GM12878 (cell line): Measurements from ENCODE around the gene RAET1E.
"Not testable (repeated sequence)": the region's sequence is repeated elsewhere in the genome, so short reads cannot be mapped to it uniquely, and the experiment has no call there.

Source experiments
- EGR1 ChIP-seq, 2 experiments: IDR thresholded peaks; 1 replicate in 1 of 2; 2 replicates in 1 of 2; pipeline ENCODE4 v1.6.1; 2011 to 2012; ENCODE audit warnings: low read depth in 2 of 2, low read length in 2 of 2, borderline replicate concordance in 1 of 2, mild to moderate bottlenecking in 1 of 2, moderate library complexity in 1 of 2
- EZH2 ChIP-seq: IDR thresholded peaks from 2 replicates; pipeline ENCODE4 v1.6.1; 2012; ENCODE audit warnings: low read depth, mild to moderate bottlenecking, control low read depth, inconsistent platforms, low read length, borderline replicate concordance; ENCODE audit not compliant: control insufficient read depth
- NR2C2 ChIP-seq: IDR thresholded peaks from 2 replicates; pipeline ENCODE4 v1.6.1; 2011; ENCODE audit warnings: borderline replicate concordance, low read depth; ENCODE audit not compliant: control insufficient read depth, insufficient read length
- PML ChIP-seq: IDR thresholded peaks from 2 replicates; pipeline ENCODE4 v1.6.1; 2012; ENCODE audit warnings: low read length, inconsistent platforms
- POLR2A ChIP-seq: IDR thresholded peaks from 2 replicates; pipeline ENCODE4 v1.6.1; 2011; ENCODE audit warnings: low read depth, mild to moderate bottlenecking, low read length
- POLR2AphosphoS5 ChIP-seq: IDR thresholded peaks from 2 replicates; pipeline ENCODE4 v1.6.1; 2011; ENCODE audit warnings: mild to moderate bottlenecking, low read length, inconsistent platforms
- RAD51 ChIP-seq: fragments of 450-650 bp; IDR thresholded peaks from 2 replicates; pipeline ENCODE4 v1.6.1; 2016; ENCODE audit warnings: moderate library complexity, mild to moderate bottlenecking, inconsistent platforms
- TCF3 ChIP-seq: IDR thresholded peaks from 2 replicates; pipeline ENCODE4 v1.6.1; 2012; ENCODE audit warnings: low read depth, mild to moderate bottlenecking, low read length, borderline replicate concordance; ENCODE audit not compliant: insufficient read depth
- TF ChIP-seq, protein P1 (sequence below), 3 experiments: IDR thresholded peaks in 2 of 3; conservative IDR thresholded peaks in 1 of 3; 2 replicates each; pipeline ENCODE4 v1.5.1; 2011; ENCODE audit warnings: low read depth in 3 of 3, low read length in 3 of 3, mild to moderate bottlenecking in 3 of 3, control low read depth in 2 of 3, moderate library complexity in 2 of 3, inconsistent platforms in 1 of 3, mixed read lengths in 1 of 3; ENCODE audit not compliant: control insufficient read depth in 2 of 3, insufficient read depth in 1 of 3; ENCODE audit errors: extremely low read depth in 1 of 3
- TF ChIP-seq, protein P2 (sequence below): IDR thresholded peaks from 2 replicates; pipeline ENCODE4 v1.6.1; 2011; ENCODE audit warnings: low read depth, low read length, improper control_type of control experiment, borderline replicate concordance

DNA sequence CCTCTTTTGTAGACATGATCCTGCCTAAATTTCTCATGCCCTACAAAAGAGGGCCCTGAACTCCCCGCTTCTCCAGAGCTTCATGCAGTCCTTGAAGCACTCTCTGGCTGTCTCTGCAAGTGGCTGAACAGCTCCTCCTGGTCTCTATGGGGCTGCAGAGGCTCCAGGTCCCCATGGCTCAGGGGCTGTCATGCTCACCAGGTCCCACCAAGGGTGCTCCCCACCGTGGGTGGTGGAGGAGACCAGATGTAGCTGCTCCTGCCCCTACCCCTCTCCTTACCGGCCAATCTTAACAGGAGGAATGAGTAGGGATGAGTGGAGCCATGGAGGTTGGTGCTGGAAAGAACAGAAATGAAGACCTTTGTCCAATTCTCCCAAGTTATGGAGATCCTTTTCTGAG lies 14.8 kb upstream of the RAET1E start:
- TF ChIP-seq, protein P1, sequence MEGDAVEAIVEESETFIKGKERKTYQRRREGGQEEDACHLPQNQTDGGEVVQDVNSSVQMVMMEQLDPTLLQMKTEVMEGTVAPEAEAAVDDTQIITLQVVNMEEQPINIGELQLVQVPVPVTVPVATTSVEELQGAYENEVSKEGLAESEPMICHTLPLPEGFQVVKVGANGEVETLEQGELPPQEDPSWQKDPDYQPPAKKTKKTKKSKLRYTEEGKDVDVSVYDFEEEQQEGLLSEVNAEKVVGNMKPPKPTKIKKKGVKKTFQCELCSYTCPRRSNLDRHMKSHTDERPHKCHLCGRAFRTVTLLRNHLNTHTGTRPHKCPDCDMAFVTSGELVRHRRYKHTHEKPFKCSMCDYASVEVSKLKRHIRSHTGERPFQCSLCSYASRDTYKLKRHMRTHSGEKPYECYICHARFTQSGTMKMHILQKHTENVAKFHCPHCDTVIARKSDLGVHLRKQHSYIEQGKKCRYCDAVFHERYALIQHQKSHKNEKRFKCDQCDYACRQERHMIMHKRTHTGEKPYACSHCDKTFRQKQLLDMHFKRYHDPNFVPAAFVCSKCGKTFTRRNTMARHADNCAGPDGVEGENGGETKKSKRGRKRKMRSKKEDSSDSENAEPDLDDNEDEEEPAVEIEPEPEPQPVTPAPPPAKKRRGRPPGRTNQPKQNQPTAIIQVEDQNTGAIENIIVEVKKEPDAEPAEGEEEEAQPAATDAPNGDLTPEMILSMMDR (IDR thresholded peaks at IDR 0.05 in 2 of 3, conservative IDR thresholded peaks at IDR 0.05 in 1 of 3; ENCODE audit: control insufficient read depth in 2 of 3, extremely low read depth in 1 of 3, insufficient read depth in 1 of 3, low read depth in 3 of 3, low read length in 3 of 3) = not testable (repeated sequence)
- not testable (repeated sequence) for TF ChIP-seq TCF3; NR2C2; PML; RAD51; POLR2A; POLR2AphosphoS5; EZH2; EGR1 (IDR thresholded peaks at IDR 0.05; ENCODE audit: borderline replicate concordance in 1 of 2, low read depth in 2 of 2, low read length in 2 of 2)
- TF ChIP-seq, protein P2, sequence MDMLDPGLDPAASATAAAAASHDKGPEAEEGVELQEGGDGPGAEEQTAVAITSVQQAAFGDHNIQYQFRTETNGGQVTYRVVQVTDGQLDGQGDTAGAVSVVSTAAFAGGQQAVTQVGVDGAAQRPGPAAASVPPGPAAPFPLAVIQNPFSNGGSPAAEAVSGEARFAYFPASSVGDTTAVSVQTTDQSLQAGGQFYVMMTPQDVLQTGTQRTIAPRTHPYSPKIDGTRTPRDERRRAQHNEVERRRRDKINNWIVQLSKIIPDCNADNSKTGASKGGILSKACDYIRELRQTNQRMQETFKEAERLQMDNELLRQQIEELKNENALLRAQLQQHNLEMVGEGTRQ = not testable (repeated sequence)
